Measurements from ENCODE around the gene FANCC. TPM values are rescaled to one million over a fixed set of nuclear protein-coding genes. Genes with fewer than 3 reads are reported as not detected.

FANCC gene
- total and polyA plus RNA-seq, 12 donors = 1.9 to 6.1 (median 3.3) TPM

- no peak for DNase-seq
- Histone ChIP-seq H3K27ac (no peak overlapping the region), H3K4me1 (replicated peaks in 1 of 2) (no peaks in the 10 kb centered on the region), H3K36me3 (replicated peaks in 1 of 2) (no peaks in the 10 kb centered on the region), H3K27me3 (peaks cover 4% of the 10 kb centered on the region), H3K4me3 (no peak overlapping the region), H3K9me3 (replicated peaks in 1 of 3) (no peaks in the 10 kb centered on the region)
- 57 to 63% (median 61%) methylated on average over 9 to 12 of the region's 12 CpGs for WGBS, 4 donors
- intact Hi-C loops (cut with DNase I) = no loop called here
- TF ChIP-seq POLR2A (IDR thresholded peaks at IDR 0.05) (no peak), CTCF (IDR thresholded peaks at IDR 0.05) (no peak)
Observed at GRCh38 chr9:95363051-95363841, 45.7 kb upstream of the FANCC start.

GRCh38 chr9:95360866-95361265 lies 43.4 kb upstream of the FANCC start:
- Histone ChIP-seq H3K27ac (no peak overlapping the region), H3K4me3 (no peak overlapping the region), H3K27me3 (peaks cover 4% of the 10 kb centered on the region), H3K4me1 (replicated peaks in 1 of 2) (no peaks in the 10 kb centered on the region), H3K36me3 (replicated peaks in 1 of 2) (no peaks in the 10 kb centered on the region), H3K9me3 (replicated peaks in 1 of 3) (no peaks in the 10 kb centered on the region)
- DNase-seq = no peak
- intact Hi-C loops (cut with DNase I) = no loop called here
- 60 to 75% (median 69%) methylated on average over 8 of the region's 8 CpGs for WGBS, 4 donors
- no peak for TF ChIP-seq CTCF (IDR thresholded peaks at IDR 0.05)
- no peak for TF ChIP-seq POLR2A (IDR thresholded peaks at IDR 0.05)

GRCh38 chr9:95357316-95357715 lies 39.8 kb upstream of the FANCC start:
- intact Hi-C loops (cut with DNase I) = no loop called here
- 90 to 91% (median 91%) methylated on average over 8 of the region's 8 CpGs for WGBS, 4 donors

GRCh38 chr9:95355500-95355899 lies 38.0 kb upstream of the FANCC start:
- intact Hi-C loops (cut with DNase I) = no loop called here
- no peak for DNase-seq
- Histone ChIP-seq H3K4me1 (replicated peaks in 1 of 2) (no peaks in the 10 kb centered on the region), H3K36me3 (replicated peaks in 1 of 2) (no peaks in the 10 kb centered on the region), H3K27ac (no peak overlapping the region), H3K27me3 (no peaks in the 10 kb centered on the region), H3K4me3 (no peak overlapping the region), H3K9me3 (replicated peaks in 1 of 3) (no peaks in the 10 kb centered on the region)
- TF ChIP-seq POLR2A (IDR thresholded peaks at IDR 0.05) (no peak), CTCF (IDR thresholded peaks at IDR 0.05) (no peak)
- WGBS, 4 donors = 58 to 78% (median 72%) methylated on average over 4 to 5 of the region's 5 CpGs

More at GRCh38 chr9:95357316-95357715, 39.8 kb upstream of the FANCC start:
- no peak for DNase-seq
- no peaks in the 10 kb centered on the region for H3K36me3 ChIP-seq (replicated peaks in 1 of 2)
- H3K4me1 ChIP-seq (replicated peaks in 1 of 2) = no peaks in the 10 kb centered on the region
- no peaks in the 10 kb centered on the region for H3K9me3 ChIP-seq (replicated peaks in 1 of 3)
- no peak overlapping the region for H3K27ac ChIP-seq
- no peak for TF ChIP-seq CTCF (IDR thresholded peaks at IDR 0.05)
- no peak for TF ChIP-seq POLR2A (IDR thresholded peaks at IDR 0.05)
- H3K4me3 ChIP-seq = no peak overlapping the region
- no peaks in the 10 kb centered on the region for H3K27me3 ChIP-seq
